ENCODE measurements around the gene TRAPPC1. TPM values are rescaled to one million over a fixed set of nuclear protein-coding genes. Genes with fewer than 3 reads are reported as not detected.

TRAPPC1 gene
- total and polyA plus RNA-seq, 2 of the 8 experiments (the other 6 are each of a cell fraction or from before 2014, with no cell fraction given) = 114 to 170 TPM

DNA sequence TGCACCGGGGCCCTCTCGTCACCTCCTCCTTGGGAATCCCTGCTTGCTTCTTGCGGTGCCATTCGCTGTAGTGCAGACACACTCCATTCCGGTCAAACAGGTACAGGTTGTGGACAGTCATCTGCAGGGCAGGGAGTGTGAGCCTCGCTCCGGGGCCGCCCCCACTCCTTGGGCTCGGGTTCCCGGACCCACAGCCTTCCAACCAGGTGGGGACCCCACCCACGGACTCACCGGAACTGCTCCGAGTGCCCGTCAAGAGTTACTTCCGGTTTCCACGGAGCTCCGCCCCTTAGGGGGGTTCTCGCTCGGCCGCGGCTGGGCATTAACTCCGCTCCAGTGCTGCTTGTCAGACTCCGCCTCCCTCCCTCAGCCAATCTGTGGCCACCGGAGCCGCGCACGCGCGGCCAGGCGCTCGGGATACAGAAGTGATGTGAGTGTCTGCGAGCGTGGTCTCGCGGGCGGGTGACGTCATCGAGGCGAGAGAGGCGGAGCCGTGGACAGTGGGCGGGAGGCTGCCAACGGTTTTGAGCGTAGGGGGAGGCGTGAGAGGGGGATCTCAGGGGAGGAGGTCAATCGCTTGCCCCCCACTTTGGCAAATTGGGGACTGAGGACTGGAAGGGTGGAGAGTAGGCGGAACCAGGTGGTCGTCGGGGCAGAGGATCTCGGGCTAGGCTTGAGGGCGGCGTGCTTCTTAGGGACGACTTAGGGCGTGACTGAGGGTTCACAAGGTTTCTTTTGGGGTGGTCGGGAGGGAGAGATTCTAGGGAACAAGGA lies at the start of gene TRAPPC1, which contains the start of gene CNTROB (continued):
- TF ChIP-seq SIN3A (conservative IDR thresholded peaks at IDR 0.05 in 1 of 2, IDR thresholded peaks at IDR 0.05 in 1 of 2; ENCODE audit: low read depth in 1 of 2, low read length in 2 of 2) = peak in 1 of 2 experiments; percentile 56; a peak in 2 of 4 replicates
- TF ChIP-seq RXRA (IDR thresholded peaks at IDR 0.05; ENCODE audit: insufficient read depth, low read depth, low read length) = no peak
- TF ChIP-seq BACH1 (IDR thresholded peaks at IDR 0.05; ENCODE audit: low read length) = peak; percentile 80; the same call in 1 of the 2 replicates
- TF ChIP-seq ATF2 (IDR thresholded peaks at IDR 0.05; ENCODE audit: low read length) = peak; percentile 83; the same call in 1 of the 2 replicates
- TF ChIP-seq ZNF274 (IDR thresholded peaks at IDR 0.05; ENCODE audit: borderline replicate concordance, extremely low read depth, low read length) = no peak
- TF ChIP-seq TCF12 (IDR thresholded peaks at IDR 0.05; ENCODE audit: low read depth, low read length) = no peak
- TF ChIP-seq USF2 (IDR thresholded peaks at IDR 0.05; ENCODE audit: low read length) = no peak
- no peak for TF ChIP-seq RBBP5 (IDR thresholded peaks at IDR 0.05; ENCODE audit: borderline replicate concordance, low read depth, low read length)
- TF ChIP-seq CHD1 (IDR thresholded peaks at IDR 0.05; ENCODE audit: low read depth, low read length) = no peak
- TF ChIP-seq ASH2L (IDR thresholded peaks at IDR 0.05; ENCODE audit: low read length) = peak; percentile 65
- TF ChIP-seq, protein P1, sequence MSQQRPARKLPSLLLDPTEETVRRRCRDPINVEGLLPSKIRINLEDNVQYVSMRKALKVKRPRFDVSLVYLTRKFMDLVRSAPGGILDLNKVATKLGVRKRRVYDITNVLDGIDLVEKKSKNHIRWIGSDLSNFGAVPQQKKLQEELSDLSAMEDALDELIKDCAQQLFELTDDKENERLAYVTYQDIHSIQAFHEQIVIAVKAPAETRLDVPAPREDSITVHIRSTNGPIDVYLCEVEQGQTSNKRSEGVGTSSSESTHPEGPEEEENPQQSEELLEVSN (IDR thresholded peaks at IDR 0.05) = peak; percentile 32; the same call in 1 of the 2 replicates
- TF ChIP-seq JUND (IDR thresholded peaks at IDR 0.05; ENCODE audit: low read length) = peak; percentile 99
- no peak for TF ChIP-seq CBX5 (IDR thresholded peaks at IDR 0.05; ENCODE audit: low read depth, low read length)
- peak; percentile 94 for TF ChIP-seq CREB1 (IDR thresholded peaks at IDR 0.05)
- TF ChIP-seq POLR2AphosphoS5 (IDR thresholded peaks at IDR 0.05; ENCODE audit: low read depth, low read length) = no peak; the same call in 1 of the 2 replicates
- TF ChIP-seq CTCF (IDR thresholded peaks at IDR 0.05; ENCODE audit: control extremely low read depth in 1 of 3, insufficient read depth in 1 of 3, low read depth in 1 of 3, low read length in 3 of 3) = peak in 1 of 3 experiments; percentile 6; a peak in 1 of 4 replicates
- TF ChIP-seq CHD2 (IDR thresholded peaks at IDR 0.05; ENCODE audit: low read length) = peak; percentile 83
- TF ChIP-seq CEBPB (IDR thresholded peaks at IDR 0.05; ENCODE audit: low read depth, low read length) = peak; percentile 20; the same call in 1 of the 2 replicates
